GM15510 (cell line): ENCODE data around the gene THADA.

Source experiments
- POLR2A ChIP-seq: IDR thresholded peaks from 3 replicates; pipeline ENCODE4 v1.6.1; 2011; ENCODE audit warnings: borderline replicate concordance; ENCODE audit not compliant: insufficient read length; ENCODE audit errors: extremely low read depth

THADA gene

GRCh38 chr2:43233218-43234212 lies 362.3 kb downstream of the THADA start:
- no peak for TF ChIP-seq POLR2A

- TF ChIP-seq POLR2A, result no peak
These were observed 364.6 kb downstream of the THADA start for GRCh38 chr2:43230951-43231827.

GRCh38 chr2:43230351-43230885 lies 365.4 kb downstream of the THADA start:
- no peak for TF ChIP-seq POLR2A

GRCh38 chr2:43228756-43229659 lies 366.8 kb downstream of the THADA start:
- no peak for TF ChIP-seq POLR2A

GRCh38 chr2:43228321-43228751 lies 367.5 kb downstream of the THADA start:
- TF ChIP-seq POLR2A, result no peak

GRCh38 chr2:43227830-43228281 lies 368.0 kb downstream of the THADA start:
- no peak for TF ChIP-seq POLR2A

- no peak for TF ChIP-seq POLR2A
These were observed 368.6 kb downstream of the THADA start for GRCh38 chr2:43226955-43227829.

GRCh38 chr2:43226558-43226954 lies 369.3 kb downstream of the THADA start, which contains the start of gene ZFP36L2:
Gene ZFP36L2 (minus strand): TSS chr2:43226606. CDS start chr2:43226315, 291 bp downstream.
- peak; percentile 99 for TF ChIP-seq POLR2A

- no peak for TF ChIP-seq POLR2A
These were observed 369.9 kb downstream of the THADA start for GRCh38 chr2:43225788-43226557.

GRCh38 chr2:43225093-43225787 lies 370.6 kb downstream of the THADA start:
- no peak for TF ChIP-seq POLR2A

GRCh38 chr2:43224571-43225092 lies 371.2 kb downstream of the THADA start:
- TF ChIP-seq POLR2A, result no peak

- peak; percentile 35 for TF ChIP-seq POLR2A
These were observed 371.7 kb downstream of the THADA start for GRCh38 chr2:43224131-43224570.

GRCh38 chr2:43223521-43224001 lies 372.3 kb downstream of the THADA start:
- TF ChIP-seq POLR2A, result no peak
